GM12801 (cell line): ENCODE data around the gene ATXN10.

ENCODE experiments used
- TF ChIP-seq, protein P1 (sequence below): IDR thresholded peaks from one replicate; pipeline ENCODE4 v1.5.1; 2011; ENCODE audit warnings: control low read depth; ENCODE audit not compliant: insufficient read length; ENCODE audit errors: extremely low read depth

Gene ATXN10

GRCh38 chr22:45867118-45867905 is 195.7 kb downstream of the ATXN10 start:
- TF ChIP-seq, protein P1, sequence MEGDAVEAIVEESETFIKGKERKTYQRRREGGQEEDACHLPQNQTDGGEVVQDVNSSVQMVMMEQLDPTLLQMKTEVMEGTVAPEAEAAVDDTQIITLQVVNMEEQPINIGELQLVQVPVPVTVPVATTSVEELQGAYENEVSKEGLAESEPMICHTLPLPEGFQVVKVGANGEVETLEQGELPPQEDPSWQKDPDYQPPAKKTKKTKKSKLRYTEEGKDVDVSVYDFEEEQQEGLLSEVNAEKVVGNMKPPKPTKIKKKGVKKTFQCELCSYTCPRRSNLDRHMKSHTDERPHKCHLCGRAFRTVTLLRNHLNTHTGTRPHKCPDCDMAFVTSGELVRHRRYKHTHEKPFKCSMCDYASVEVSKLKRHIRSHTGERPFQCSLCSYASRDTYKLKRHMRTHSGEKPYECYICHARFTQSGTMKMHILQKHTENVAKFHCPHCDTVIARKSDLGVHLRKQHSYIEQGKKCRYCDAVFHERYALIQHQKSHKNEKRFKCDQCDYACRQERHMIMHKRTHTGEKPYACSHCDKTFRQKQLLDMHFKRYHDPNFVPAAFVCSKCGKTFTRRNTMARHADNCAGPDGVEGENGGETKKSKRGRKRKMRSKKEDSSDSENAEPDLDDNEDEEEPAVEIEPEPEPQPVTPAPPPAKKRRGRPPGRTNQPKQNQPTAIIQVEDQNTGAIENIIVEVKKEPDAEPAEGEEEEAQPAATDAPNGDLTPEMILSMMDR = no peak

- TF ChIP-seq, protein P1 = no peak
Observed at GRCh38 chr22:45867906-45868555, 196.4 kb downstream of the ATXN10 start.

DNA sequence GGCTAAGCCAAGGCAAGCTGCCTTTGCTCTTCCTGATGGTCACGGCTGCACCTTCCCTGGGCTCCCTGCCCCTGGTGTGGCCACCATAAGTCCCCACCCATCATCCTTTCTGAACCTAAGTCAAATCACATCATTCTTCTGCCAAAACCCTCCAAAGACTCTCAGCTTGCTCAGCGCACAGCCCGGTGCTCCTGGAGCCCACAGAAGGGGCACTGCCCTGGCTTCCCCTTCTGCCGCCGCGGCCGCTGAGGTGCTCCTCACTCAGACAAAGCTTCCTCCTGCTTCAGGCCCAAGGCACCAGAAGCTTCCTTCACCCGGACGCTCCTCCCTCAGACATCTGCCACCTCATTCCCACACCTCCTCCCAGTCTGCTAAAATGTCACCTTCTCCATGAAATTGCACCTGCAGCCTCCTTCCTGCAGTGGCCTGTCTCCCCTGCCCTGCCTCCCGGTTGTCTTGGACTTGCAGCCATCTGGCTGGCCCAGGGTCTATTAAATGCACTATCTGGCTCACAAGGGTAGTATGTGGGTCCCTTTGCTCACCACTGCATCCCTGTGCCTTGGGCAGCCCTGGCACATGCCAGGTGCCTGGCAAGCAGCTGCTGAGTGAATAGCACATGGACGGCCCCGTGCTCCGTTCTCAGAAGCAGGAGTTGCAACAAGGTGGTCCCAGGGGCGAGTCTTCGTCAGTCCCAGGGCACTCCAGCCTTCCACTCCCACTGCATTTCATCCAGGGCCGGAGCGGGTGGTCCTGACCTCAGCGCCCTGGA is 197.1 kb downstream of the ATXN10 start:
- TF ChIP-seq, protein P1 = no peak

DNA sequence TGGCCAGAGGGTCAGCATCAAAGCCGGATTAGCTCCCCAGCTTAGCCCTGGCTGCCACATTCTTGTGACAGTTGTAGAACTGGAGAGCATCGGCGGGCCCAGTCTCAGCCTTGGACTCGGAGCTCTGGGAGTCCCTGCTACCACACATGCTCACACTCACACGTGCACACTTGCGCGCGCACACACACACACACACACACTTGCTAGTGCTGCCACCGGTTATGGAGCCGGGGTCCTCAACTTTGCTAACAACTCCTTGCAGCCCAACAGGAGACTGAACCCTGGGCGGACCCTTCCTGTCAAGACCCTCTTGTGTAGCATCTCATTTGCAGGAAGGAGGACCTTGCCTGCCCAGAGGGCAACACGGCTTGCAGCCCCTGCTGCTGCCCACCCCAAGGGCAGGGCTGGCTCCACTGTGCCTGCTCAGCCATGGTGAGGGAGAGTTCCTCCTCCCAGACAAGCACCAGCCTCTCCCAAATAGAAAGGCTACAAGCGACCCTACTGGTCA is 197.8 kb downstream of the ATXN10 start:
- TF ChIP-seq, protein P1 = no peak

DNA sequence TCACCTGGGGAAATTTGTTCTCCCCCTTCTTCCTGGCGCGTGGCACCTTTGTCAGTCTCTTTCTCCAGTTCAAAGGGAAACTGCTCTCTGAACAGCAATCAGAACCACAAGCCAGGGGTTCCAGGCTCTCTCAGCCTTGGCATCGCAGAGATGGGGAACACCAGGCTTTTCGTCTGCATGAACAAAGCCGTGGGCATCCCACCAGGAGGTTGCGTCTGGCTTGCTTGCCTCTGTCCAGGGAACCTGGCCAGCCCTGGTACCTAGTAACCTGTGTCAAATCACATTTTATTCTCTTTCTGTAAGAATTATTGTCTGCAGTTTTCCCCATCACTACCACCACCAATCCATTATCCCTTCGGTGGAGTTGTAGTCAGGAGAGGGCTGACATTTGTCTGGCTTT is 198.4 kb downstream of the ATXN10 start:
- TF ChIP-seq, protein P1 = no peak

GRCh38 chr22:45871721-45872120 is 200.1 kb downstream of the ATXN10 start:
- TF ChIP-seq, protein P1 = no peak

GRCh38 chr22:45872659-45873263 is 201.1 kb downstream of the ATXN10 start:
- TF ChIP-seq, protein P1 = no peak
